Middle frontal gyrus (tissue), 1 donor: ENCODE data around the gene C1QL4.
"Not testable (repeated sequence)": the region's sequence is repeated elsewhere in the genome, so short reads cannot be mapped to it uniquely, and the experiment has no call there.

Experiments used
- DNase-seq: peaks from one replicate; pipeline ENCODE4 v3.0.0-alpha.2; 2015; ENCODE audit warnings: low spot score; ENCODE audit errors: extremely low spot score

The C1QL4 gene

GRCh38 chr12:49282740-49283375 is 54.1 kb downstream of the C1QL4 start:
- not testable (repeated sequence) for DNase-seq
